Adrenal gland (tissue), 12 donors: ENCODE measurements around the gene CCT8. TPM values are rescaled to one million over a fixed set of nuclear protein-coding genes. Genes with fewer than 3 reads are reported as not detected.

ENCODE experiments used
- DNase-seq, 7 donors: peaks; one replicate each; pipeline ENCODE4 v3.0.0-alpha.2; 2019 to 2020
- H3K27ac ChIP-seq, 5 donors: fragments of 200-600 bp; sonication (generic) in 4 of 5; 1 replicate in 3 of 5; 2 replicates in 2 of 5; pipeline versions ENCODE4 v1.5.1 to v1.8.0; 2016 to 2020; ENCODE audit warnings: mild to moderate bottlenecking in 1 of 5
- H3K27me3 ChIP-seq: fragments of 200-600 bp; 2 replicates; pipeline ENCODE4 v1.8.0; 2021
- H3K36me3 ChIP-seq, 2 donors: fragments of 200-600 bp; replicated peaks in 1 of 2; 1 replicate in 1 of 2; 2 replicates in 1 of 2; pipeline versions ENCODE4 v1.5.1 to v1.8.0; 2018 to 2022
- H3K4me1 ChIP-seq, 2 donors: fragments of 200-600 bp; replicated peaks in 1 of 2; 1 replicate in 1 of 2; 2 replicates in 1 of 2; pipeline versions ENCODE4 v1.5.1 to v1.8.0; 2018 to 2021
- H3K4me3 ChIP-seq, 4 donors: fragments of 200-600 bp; sonication (generic) in 3 of 4; one replicate each; pipeline ENCODE4 v1.5.1; 2016 to 2018
- H3K9me3 ChIP-seq, 3 donors: fragments of 200-600 bp; sonication (generic) in 1 of 3; replicated peaks in 1 of 3; 1 replicate in 2 of 3; 2 replicates in 1 of 3; pipeline versions ENCODE4 v1.5.1 to v1.8.0; 2016 to 2021
- POLR2A ChIP-seq, 2 donors: fragments of 450-650 bp; IDR thresholded peaks; one replicate each; pipeline ENCODE4 v1.6.1; 2017; ENCODE audit warnings: antibody characterized with exemption in 2 of 2, mild to moderate bottlenecking in 2 of 2, moderate library complexity in 1 of 2
- WGBS, 4 donors: extraction: QIAGEN DNeasy Blood & Tissue Kit in 2 of 4; methylation state at CpG; one replicate each; pipeline versions ENCODE4 v1.1.5 to v1.1.7; 2013 to 2017; 5-methylcytosine and 5-hydroxymethylcytosine counted together
- intact Hi-C, 2 donors: fragments of 100-400 bp; cut with DNase I; formaldehyde crosslinking; loops; one replicate each; pipeline versions ENCODE4 v1.14.1 to v1.15.0; 2022 to 2023
- polyA plus RNA-seq, 3 donors: library from polyadenylated mRNA; stranded (reverse); fragments of 200-250 nt in 2 of 3; fragments of 350-450 nt in 1 of 3; fragmentation: Illumina TruSeq in 1 of 3; extraction: RNeasy Lipid Tissue Mini Kit (QIAGEN cat#74804) in 1 of 3; gene quantifications; one replicate each; pipeline ENCODE4 v1.2.3, GENCODE V29; 2013 to 2014
- total RNA-seq, 9 donors: library from RNA; depleted of rRNA in 4 of 9; stranded (reverse); fragments of >200 nt in 4 of 9; fragments of 120-200 nt in 1 of 9; fragmentation: NEBNext Ultra II Directional in 1 of 9; extraction: Animal tissue kit (Norgen Biotek cat#: 25700) in 1 of 9; gene quantifications; one replicate each; pipeline versions ENCODE4 v1.1.0 to v1.2.4, GENCODE V29; 2013 to 2023
- TF ChIP-seq, protein P1 (sequence below), 6 experiments: fragments of 450-650 bp in 4 of 6; fragments of 200-600 bp in 2 of 6; sonication (generic) in 1 of 6; IDR thresholded peaks; 1 replicate in 5 of 6; 2 replicates in 1 of 6; pipeline versions ENCODE4 v1.5.1 to v1.8.0; 2016 to 2021; ENCODE audit warnings: antibody characterized with exemption in 6 of 6, mild to moderate bottlenecking in 2 of 6, moderate library complexity in 1 of 6
- donor health status: healthy with polysubstance abuse.
- donor health status: Bipolar disorder and iron deficiency.
- donor health status: DM: yes; HTN: yes; CAD: no.
- donor health status: DM: no; HTN: no; CAD: no.
- donor health status: DM: no; HTN: no; CAD: no.
- donor health status: DM: yes; HTN: yes; CAD: no.

The CCT8 gene
- total and polyA plus RNA-seq, 12 donors: 108 to 382 (median 165) TPM

- DNase-seq: no peak
- H3K4me3 ChIP-seq: no peak overlapping the region
- H3K27me3 ChIP-seq: no peaks in the 10 kb centered on the region
- TF ChIP-seq POLR2A (IDR thresholded peaks at IDR 0.05): no peak
- TF ChIP-seq, protein P1, sequence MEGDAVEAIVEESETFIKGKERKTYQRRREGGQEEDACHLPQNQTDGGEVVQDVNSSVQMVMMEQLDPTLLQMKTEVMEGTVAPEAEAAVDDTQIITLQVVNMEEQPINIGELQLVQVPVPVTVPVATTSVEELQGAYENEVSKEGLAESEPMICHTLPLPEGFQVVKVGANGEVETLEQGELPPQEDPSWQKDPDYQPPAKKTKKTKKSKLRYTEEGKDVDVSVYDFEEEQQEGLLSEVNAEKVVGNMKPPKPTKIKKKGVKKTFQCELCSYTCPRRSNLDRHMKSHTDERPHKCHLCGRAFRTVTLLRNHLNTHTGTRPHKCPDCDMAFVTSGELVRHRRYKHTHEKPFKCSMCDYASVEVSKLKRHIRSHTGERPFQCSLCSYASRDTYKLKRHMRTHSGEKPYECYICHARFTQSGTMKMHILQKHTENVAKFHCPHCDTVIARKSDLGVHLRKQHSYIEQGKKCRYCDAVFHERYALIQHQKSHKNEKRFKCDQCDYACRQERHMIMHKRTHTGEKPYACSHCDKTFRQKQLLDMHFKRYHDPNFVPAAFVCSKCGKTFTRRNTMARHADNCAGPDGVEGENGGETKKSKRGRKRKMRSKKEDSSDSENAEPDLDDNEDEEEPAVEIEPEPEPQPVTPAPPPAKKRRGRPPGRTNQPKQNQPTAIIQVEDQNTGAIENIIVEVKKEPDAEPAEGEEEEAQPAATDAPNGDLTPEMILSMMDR (IDR thresholded peaks at IDR 0.05): no peak
- 91 to 94% (median 92%) methylated on average over 8 of the region's 8 CpGs for WGBS, 4 donors
- no peaks in the 10 kb centered on the region for H3K9me3 ChIP-seq
- H3K4me1 ChIP-seq: no peaks in the 10 kb centered on the region
- H3K27ac ChIP-seq: no peak overlapping the region
- no peaks in the 10 kb centered on the region for H3K36me3 ChIP-seq
- intact Hi-C loops: no loop called here
Measured at GRCh38 chr21:29115899-29116298, 42.5 kb upstream of the CCT8 start.

- H3K27me3 ChIP-seq: no peaks in the 10 kb centered on the region
- no peaks in the 10 kb centered on the region for H3K36me3 ChIP-seq
- DNase-seq: no peak
- no peak for TF ChIP-seq POLR2A (IDR thresholded peaks at IDR 0.05)
- TF ChIP-seq, protein P1 (IDR thresholded peaks at IDR 0.05): no peak
- H3K4me1 ChIP-seq: no peaks in the 10 kb centered on the region
- intact Hi-C loops: no loop called here
- H3K27ac ChIP-seq: no peak overlapping the region
- H3K4me3 ChIP-seq: no peak overlapping the region
- no peaks in the 10 kb centered on the region for H3K9me3 ChIP-seq
- 69 to 80% (median 73%) methylated on average over 5 of the region's 5 CpGs for WGBS, 4 donors
Measured at GRCh38 chr21:29114765-29115500, 41.5 kb upstream of the CCT8 start.

DNA sequence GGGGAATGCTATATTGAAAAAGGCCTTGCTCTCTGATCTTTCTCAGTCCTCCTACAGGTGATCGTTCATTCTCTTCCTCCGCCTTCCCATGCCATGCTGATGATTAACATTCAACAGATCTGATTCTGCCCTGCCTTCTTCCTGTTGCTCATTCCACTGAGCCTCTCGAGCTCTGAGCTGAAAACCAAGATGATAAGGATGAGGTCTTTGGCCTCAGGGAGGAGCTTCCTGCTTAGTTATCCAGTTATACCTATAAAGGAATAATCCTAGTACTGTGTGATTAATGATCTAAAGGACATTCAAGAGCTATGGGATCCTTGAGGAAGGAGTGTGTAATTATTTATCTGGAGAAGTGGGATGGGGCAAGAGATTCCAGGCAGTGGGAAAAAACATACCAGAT, 31.8 kb upstream of the CCT8 start:
- no peaks in the 10 kb centered on the region for H3K27me3 ChIP-seq
- H3K4me3 ChIP-seq: no peak overlapping the region
- no peak for DNase-seq
- H3K36me3 ChIP-seq: no peaks in the 10 kb centered on the region
- no peaks in the 10 kb centered on the region for H3K4me1 ChIP-seq
- H3K27ac ChIP-seq: no peak overlapping the region
- WGBS, 4 donors: 69 to 83% (median 75%) methylated on average over 3 of the region's 3 CpGs
- TF ChIP-seq, protein P1 (IDR thresholded peaks at IDR 0.05): no peak
- TF ChIP-seq POLR2A (IDR thresholded peaks at IDR 0.05): no peak
- intact Hi-C loops: no loop called here
- no peaks in the 10 kb centered on the region for H3K9me3 ChIP-seq

DNA sequence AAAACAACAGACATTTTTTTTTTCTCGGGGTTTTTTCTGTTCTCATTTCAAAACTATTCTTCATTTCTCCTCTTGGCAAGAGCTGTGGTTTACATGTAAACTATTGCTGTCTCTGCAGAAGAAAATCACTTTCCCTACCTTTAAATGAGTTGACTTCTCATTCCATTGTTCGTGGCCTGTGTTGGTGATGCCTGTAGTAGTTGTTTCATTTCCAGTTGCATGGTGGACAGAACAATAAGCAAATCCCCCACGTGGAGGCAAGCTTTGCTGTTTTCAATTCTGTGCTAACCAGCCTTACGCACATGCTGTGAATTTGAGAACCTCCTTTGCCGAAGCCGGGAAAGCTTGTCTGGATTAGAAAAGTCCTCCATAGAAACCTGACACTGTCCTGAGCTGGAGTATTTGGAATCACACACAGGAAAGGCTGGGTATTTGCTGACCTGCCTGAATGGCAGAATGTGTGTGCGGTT, 30.8 kb upstream of the CCT8 start:
- H3K9me3 ChIP-seq: no peaks in the 10 kb centered on the region
- WGBS, 4 donors: 82 to 90% (median 84%) methylated on average over 7 of the region's 7 CpGs
- DNase-seq: no peak

More for the DNA sequence above, 30.8 kb upstream of the CCT8 start:
- Histone ChIP-seq H3K4me1 (no peaks in the 10 kb centered on the region), H3K27me3 (no peaks in the 10 kb centered on the region), H3K4me3 (no peak overlapping the region), H3K27ac (no peak overlapping the region), H3K36me3 (no peaks in the 10 kb centered on the region)
- intact Hi-C loops: no loop called here
- TF ChIP-seq, protein P1 (IDR thresholded peaks at IDR 0.05): no peak
- TF ChIP-seq POLR2A (IDR thresholded peaks at IDR 0.05): no peak
